ENCODE results near the gene GNA15.

Gene GNA15

GRCh38 chr19:3154957-3155736 lies 19.3 kb downstream of the GNA15 start (continued):
- TF ChIP-seq ZNF501 (tag by site-specific recombination; IDR thresholded peaks at IDR 0.05) (no peak), ZNF366 (tag by site-specific recombination; conservative IDR thresholded peaks at IDR 0.05) (no peak), ZNF580 (tag by site-specific recombination; IDR thresholded peaks at IDR 0.05) (no peak), TRIM28 (IDR thresholded peaks at IDR 0.05; ENCODE audit: borderline replicate concordance, low read length) (no peak), ZSCAN18 (tag by site-specific recombination; IDR thresholded peaks at IDR 0.05) (no peak), GLI2 (tag by site-specific recombination; IDR thresholded peaks at IDR 0.05; ENCODE audit: borderline replicate concordance, low read depth) (no peak), MYNN (tag by site-specific recombination; IDR thresholded peaks at IDR 0.05; ENCODE audit: borderline replicate concordance) (no peak), OSR2 (tag by site-specific recombination; IDR thresholded peaks at IDR 0.05) (peak; percentile 66), INSM2 (tag by site-specific recombination; IDR thresholded peaks at IDR 0.05) (no peak), ZNF350 (tag by site-specific recombination; IDR thresholded peaks at IDR 0.05) (no peak), ZNF362 (tag by site-specific recombination; IDR thresholded peaks at IDR 0.05) (no peak), ZNF280C (tag by site-specific recombination; IDR thresholded peaks at IDR 0.05) (no peak), PRDM10 (tag by site-specific recombination; IDR thresholded peaks at IDR 0.05) (peak; percentile 79), ZNF114 (tag by site-specific recombination; IDR thresholded peaks at IDR 0.05) (no peak), REPIN1 (tag by site-specific recombination; IDR thresholded peaks at IDR 0.05; ENCODE audit: low read depth) (no peak), ZBTB48 (tag by site-specific recombination; IDR thresholded peaks at IDR 0.05) (peak; percentile 71), ZNF629 (tag by site-specific recombination; IDR thresholded peaks at IDR 0.05) (peak; percentile 81), WT1 (tag by site-specific recombination; IDR thresholded peaks at IDR 0.05) (peak; percentile 26; the same call in 1 of the 2 replicates), ZNF19 (tag by site-specific recombination; IDR thresholded peaks at IDR 0.05; ENCODE audit: low read depth) (no peak), ZNF600 (tag by site-specific recombination; IDR thresholded peaks at IDR 0.05) (peak; percentile 64; the same call in 1 of the 2 replicates), ZFP37 (tag by site-specific recombination; IDR thresholded peaks at IDR 0.05) (no peak), TSHZ1 (tag by site-specific recombination; IDR thresholded peaks at IDR 0.05; ENCODE audit: borderline replicate concordance) (0 out of 2 replicates have a peak, but pooled peaks have one; percentile 43), BCL6B (tag by site-specific recombination; IDR thresholded peaks at IDR 0.05) (no peak)
